H9 (cell line): ENCODE measurements around the gene TDP1. TPM values are rescaled to one million over a fixed set of nuclear protein-coding genes. Genes with fewer than 3 reads are reported as not detected.

Source experiments
- DNase-seq: peaks from one replicate; pipeline ENCODE4 v3.0.0-alpha.2; 2017
- H2AFZ ChIP-seq: one replicate; pipeline ENCODE4 v1.6.1; 2013; ENCODE audit warnings: mild to moderate bottlenecking, low read length, control low read depth, moderate library complexity
- H2AK5ac ChIP-seq: 2 replicates; pipeline ENCODE4 v1.6.1; 2013; ENCODE audit warnings: low read length, control low read depth, mixed read lengths; ENCODE audit not compliant: insufficient read length
- H2BK120ac ChIP-seq: one replicate; pipeline ENCODE4 v1.6.1; 2013; ENCODE audit warnings: low read depth, mild to moderate bottlenecking, low read length, control low read depth, inconsistent platforms; ENCODE audit not compliant: poor library complexity, severe bottlenecking
- H2BK12ac ChIP-seq: 2 replicates; pipeline ENCODE4 v1.6.1; 2013; ENCODE audit warnings: low read length, control low read depth, mixed read lengths, low read depth; ENCODE audit not compliant: insufficient read length
- H2BK15ac ChIP-seq: 2 replicates; pipeline ENCODE4 v1.6.1; 2013; ENCODE audit warnings: low read depth, low read length, control low read depth
- H2BK20ac ChIP-seq: one replicate; pipeline ENCODE4 v1.6.1; 2013; ENCODE audit warnings: low read depth, mild to moderate bottlenecking, low read length, control low read depth, inconsistent platforms; ENCODE audit not compliant: poor library complexity, severe bottlenecking
- H2BK5ac ChIP-seq: 2 replicates; pipeline ENCODE4 v1.6.1; 2013; ENCODE audit warnings: low read length, control low read depth, mixed read lengths; ENCODE audit not compliant: insufficient read length
- H3K14ac ChIP-seq: 2 replicates; pipeline ENCODE4 v1.6.1; 2013; ENCODE audit warnings: low read length, control low read depth; ENCODE audit not compliant: insufficient read depth
- H3K18ac ChIP-seq: 2 replicates; pipeline ENCODE4 v1.6.1; 2013; ENCODE audit warnings: low read depth, mild to moderate bottlenecking, mixed read lengths, low read length, control low read depth; ENCODE audit not compliant: insufficient read length
- H3K23ac ChIP-seq: 2 replicates; pipeline ENCODE4 v1.6.1; 2013; ENCODE audit warnings: low read length, control low read depth, mixed read lengths, low read depth; ENCODE audit not compliant: insufficient read length
- H3K23me2 ChIP-seq: 2 replicates; pipeline ENCODE4 v1.6.1; 2013; ENCODE audit warnings: low read depth, mild to moderate bottlenecking, mixed read lengths, low read length, control low read depth; ENCODE audit not compliant: insufficient read length, poor library complexity, severe bottlenecking
- H3K27ac ChIP-seq: 2 replicates; pipeline ENCODE4 v1.5.1; 2013; ENCODE audit warnings: low read length, control low read depth, mixed read lengths, low read depth; ENCODE audit not compliant: insufficient read length
- H3K27me3 ChIP-seq: 2 replicates; pipeline ENCODE4 v1.6.1; 2013; ENCODE audit warnings: low read length, control low read depth, inconsistent platforms; ENCODE audit not compliant: insufficient read depth
- H3K4ac ChIP-seq: 2 replicates; pipeline ENCODE4 v1.6.1; 2013; ENCODE audit warnings: low read depth, mild to moderate bottlenecking, control low read depth, inconsistent platforms, low read length, moderate library complexity
- H3K4me1 ChIP-seq: 2 replicates; pipeline ENCODE4 v1.6.1; 2013; ENCODE audit warnings: low read length, control low read depth, inconsistent platforms; ENCODE audit not compliant: insufficient read depth
- H3K4me2 ChIP-seq: 2 replicates; pipeline ENCODE4 v1.6.1; 2013; ENCODE audit warnings: low read length, control low read depth, mixed read lengths; ENCODE audit not compliant: insufficient read length, insufficient read depth
- H3K56ac ChIP-seq: 2 replicates; pipeline ENCODE4 v1.6.1; 2013; ENCODE audit warnings: low read depth, mild to moderate bottlenecking, mixed read lengths, low read length, control low read depth; ENCODE audit not compliant: insufficient read length
- H3K79me1 ChIP-seq: 2 replicates; pipeline ENCODE4 v1.6.1; 2013; ENCODE audit warnings: low read depth, mild to moderate bottlenecking, moderate library complexity, low read length, control low read depth, inconsistent platforms; ENCODE audit not compliant: insufficient read depth, poor library complexity, severe bottlenecking
- H3K79me2 ChIP-seq: 2 replicates; pipeline ENCODE4 v1.6.1; 2013; ENCODE audit warnings: low read length, control low read depth, inconsistent platforms; ENCODE audit not compliant: insufficient read depth
- H3K9ac ChIP-seq: 2 replicates; pipeline ENCODE4 v1.6.1; 2013; ENCODE audit warnings: low read length, control low read depth, mixed read lengths; ENCODE audit not compliant: insufficient read length; ENCODE audit errors: extremely low read depth
- H3K9me3 ChIP-seq: one replicate; pipeline ENCODE4 v1.6.1; 2013; ENCODE audit warnings: low read depth, low read length, inconsistent platforms; ENCODE audit not compliant: control insufficient read depth
- H3T11ph ChIP-seq: one replicate; pipeline ENCODE4 v1.6.1; 2013; ENCODE audit warnings: mild to moderate bottlenecking, low read length, control low read depth, inconsistent platforms
- H4K20me1 ChIP-seq: one replicate; pipeline ENCODE4 v1.6.1; 2013; ENCODE audit not compliant: control insufficient read depth, insufficient read length, insufficient read depth
- H4K5ac ChIP-seq: 2 replicates; pipeline ENCODE4 v1.6.1; 2013; ENCODE audit warnings: low read depth, mild to moderate bottlenecking, mixed read lengths, low read length, control low read depth; ENCODE audit not compliant: insufficient read length
- H4K8ac ChIP-seq: replicated peaks from 2 replicates; pipeline ENCODE4 v1.6.1; 2013; ENCODE audit warnings: low read length, control low read depth, mixed read lengths, low read depth; ENCODE audit not compliant: insufficient read length
- H4K91ac ChIP-seq: 2 replicates; pipeline ENCODE4 v1.6.1; 2013; ENCODE audit warnings: low read depth, mild to moderate bottlenecking, moderate library complexity, mixed read lengths, low read length, control low read depth; ENCODE audit not compliant: insufficient read length
- H3K27ac Mint-ChIP-seq, 3 experiments: 2 replicates in 2 of 3; 3 replicates in 1 of 3; pipeline ENCODE4 v1.8.0; 2020 to 2021; ENCODE audit warnings: mixed read lengths in 3 of 3, mild to moderate bottlenecking in 1 of 3, moderate library complexity in 1 of 3
- H3K27me3 Mint-ChIP-seq: 2 replicates; pipeline ENCODE4 v1.8.0; 2021; ENCODE audit warnings: low read depth, mild to moderate bottlenecking, moderate library complexity, mixed read lengths
- H3K36me3 Mint-ChIP-seq, 3 experiments: 2 replicates in 2 of 3; 3 replicates in 1 of 3; pipeline ENCODE4 v1.8.0; 2020 to 2021; ENCODE audit warnings: low read depth in 3 of 3, mixed read lengths in 3 of 3; ENCODE audit not compliant: insufficient read depth in 1 of 3
- H3K4me1 Mint-ChIP-seq, 2 experiments: 2 replicates each; pipeline ENCODE4 v1.8.0; 2020; ENCODE audit warnings: mixed read lengths in 2 of 2
- H3K4me3 Mint-ChIP-seq, 2 experiments: 2 replicates in 1 of 2; 3 replicates in 1 of 2; pipeline ENCODE4 v1.8.0; 2020 to 2021; ENCODE audit warnings: mild to moderate bottlenecking in 2 of 2, mixed read lengths in 2 of 2, moderate library complexity in 1 of 2
- H3K9me3 Mint-ChIP-seq, 2 experiments: 2 replicates in 1 of 2; 3 replicates in 1 of 2; pipeline ENCODE4 v1.8.0; 2020; ENCODE audit warnings: mild to moderate bottlenecking in 2 of 2, mixed read lengths in 2 of 2, moderate library complexity in 1 of 2
- WGBS: extraction: QIAGEN DNeasy Blood & Tissue Kit; methylation state at CpG from one replicate; pipeline ENCODE4 v1.1.7; 2013; ENCODE audit warnings: missing lambda C conversion rate, low lambda C conversion rate, mixed read lengths; ENCODE audit not compliant: insufficient read length; ENCODE audit errors: extremely low coverage; 5-methylcytosine and 5-hydroxymethylcytosine counted together
- total RNA-seq: library from RNA; stranded (reverse); gene quantifications from 2 replicates; pipeline ENCODE4 v1.2.1, GENCODE V29; 2021
- TF ChIP-seq, protein P1 (sequence below): fragments of 200-600 bp; sonication (generic); conservative IDR thresholded peaks from 3 replicates; pipeline ENCODE4 v1.8.0; 2021; ENCODE audit warnings: antibody characterized with exemption, mild to moderate bottlenecking

The TDP1 gene
- total RNA-seq, 1 experiment from 2014 or later: 53.4 TPM

DNA sequence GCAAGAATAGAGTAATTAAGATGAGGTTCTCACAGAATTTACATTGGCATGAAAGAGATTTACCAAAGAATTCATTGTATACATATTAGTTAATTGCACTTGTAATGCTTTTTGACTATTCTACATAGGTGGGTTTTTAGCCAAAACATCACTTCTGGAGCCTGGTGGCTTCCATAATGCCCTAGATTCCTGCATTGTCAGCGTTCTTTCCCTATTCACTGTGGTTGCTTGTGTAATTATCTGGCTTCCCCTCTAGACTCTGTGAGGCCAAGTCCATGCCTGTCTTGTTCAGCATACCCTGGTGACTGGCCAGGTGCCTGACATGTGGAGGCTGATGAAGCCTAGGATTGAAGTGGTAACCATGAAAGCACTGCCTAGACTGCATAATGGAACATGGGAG lies 41.2 kb downstream of the TDP1 start:
- no peak for DNase-seq
- Histone ChIP-seq H2BK120ac (no peak overlapping the region), H3K56ac (no peak overlapping the region), H3K9me3 (no peaks in the 10 kb centered on the region), H3K4me2 (no peak overlapping the region), H4K20me1 (no peaks in the 10 kb centered on the region), H2BK20ac (no peak overlapping the region), H2BK15ac (no peak overlapping the region), H2AFZ (no peak overlapping the region), H3K79me1 (no peaks in the 10 kb centered on the region), H4K5ac (no peak overlapping the region), H3K14ac (no peak overlapping the region), H3K79me2 (no peaks in the 10 kb centered on the region), H2BK12ac (no peak overlapping the region), H2BK5ac (no peak overlapping the region), H3T11ph (no peak overlapping the region), H3K27me3 (no peaks in the 10 kb centered on the region), H4K91ac (no peak overlapping the region), H3K23me2 (no peaks in the 10 kb centered on the region), H4K8ac (no peak overlapping the region), H3K18ac (no peak overlapping the region), H3K27ac (no peak overlapping the region), H2AK5ac (no peak overlapping the region), H3K4ac (no peak overlapping the region), H3K9ac (no peak overlapping the region), H3K4me1 (no peaks in the 10 kb centered on the region), H3K23ac (no peak overlapping the region)
- H3K4me1 Mint-ChIP-seq: no peaks in the 10 kb centered on the region
- TF ChIP-seq, protein P1, sequence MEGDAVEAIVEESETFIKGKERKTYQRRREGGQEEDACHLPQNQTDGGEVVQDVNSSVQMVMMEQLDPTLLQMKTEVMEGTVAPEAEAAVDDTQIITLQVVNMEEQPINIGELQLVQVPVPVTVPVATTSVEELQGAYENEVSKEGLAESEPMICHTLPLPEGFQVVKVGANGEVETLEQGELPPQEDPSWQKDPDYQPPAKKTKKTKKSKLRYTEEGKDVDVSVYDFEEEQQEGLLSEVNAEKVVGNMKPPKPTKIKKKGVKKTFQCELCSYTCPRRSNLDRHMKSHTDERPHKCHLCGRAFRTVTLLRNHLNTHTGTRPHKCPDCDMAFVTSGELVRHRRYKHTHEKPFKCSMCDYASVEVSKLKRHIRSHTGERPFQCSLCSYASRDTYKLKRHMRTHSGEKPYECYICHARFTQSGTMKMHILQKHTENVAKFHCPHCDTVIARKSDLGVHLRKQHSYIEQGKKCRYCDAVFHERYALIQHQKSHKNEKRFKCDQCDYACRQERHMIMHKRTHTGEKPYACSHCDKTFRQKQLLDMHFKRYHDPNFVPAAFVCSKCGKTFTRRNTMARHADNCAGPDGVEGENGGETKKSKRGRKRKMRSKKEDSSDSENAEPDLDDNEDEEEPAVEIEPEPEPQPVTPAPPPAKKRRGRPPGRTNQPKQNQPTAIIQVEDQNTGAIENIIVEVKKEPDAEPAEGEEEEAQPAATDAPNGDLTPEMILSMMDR: no peak
- H3K36me3 Mint-ChIP-seq: peaks cover 18 to 48% (median 46%) of the 10 kb centered on the region in 3 experiments
- WGBS: no CpG with 5 or more reads among the region's 1 CpG
- H3K27ac Mint-ChIP-seq: no peak overlapping the region
- no peaks in the 10 kb centered on the region for H3K9me3 Mint-ChIP-seq
- H3K27me3 Mint-ChIP-seq: no peaks in the 10 kb centered on the region
- H3K4me3 Mint-ChIP-seq: no peak overlapping the region
